Thyroid gland (tissue), 4 donors: Measurements from ENCODE around the gene MAP3K5. TPM values are rescaled to one million over a fixed set of nuclear protein-coding genes. Genes with fewer than 3 reads are reported as not detected.
A peak's percentile ranks its signal among the peaks of the same experiment; 100 is the strongest.

ENCODE experiments used
- DNase-seq, 2 donors: peaks; one replicate each; pipeline ENCODE4 v3.0.0-alpha.2; 2019
- H3K27ac ChIP-seq, 3 donors: fragments of 200-600 bp; sonication (generic); 1 replicate in 2 of 3; 2 replicates in 1 of 3; pipeline ENCODE4 v1.5.1; 2016 to 2019; ENCODE audit warnings: mild to moderate bottlenecking in 1 of 3, moderate library complexity in 1 of 3
- H3K27me3 ChIP-seq: fragments of 200-600 bp; sonication (generic); one replicate; pipeline ENCODE4 v1.5.1; 2019
- H3K36me3 ChIP-seq, 2 donors: fragments of 200-600 bp; sonication (generic); one replicate each; pipeline ENCODE4 v1.5.1; 2016 to 2019
- H3K4me1 ChIP-seq, 2 donors: fragments of 200-600 bp; sonication (generic); one replicate each; pipeline ENCODE4 v1.5.1; 2017 to 2019
- H3K4me3 ChIP-seq, 3 donors: fragments of 200-600 bp; sonication (generic); replicated peaks in 1 of 3; 1 replicate in 2 of 3; 2 replicates in 1 of 3; pipeline ENCODE4 v1.5.1; 2016; ENCODE audit warnings: mild to moderate bottlenecking in 1 of 3
- H3K9me3 ChIP-seq: fragments of 200-600 bp; sonication (generic); one replicate; pipeline ENCODE4 v1.5.1; 2017
- POLR2A ChIP-seq, 2 donors: fragments of 450-650 bp; IDR thresholded peaks; one replicate each; pipeline ENCODE4 v1.6.1; 2017; ENCODE audit warnings: antibody characterized with exemption in 2 of 2, mild to moderate bottlenecking in 2 of 2, moderate library complexity in 1 of 2
- WGBS, 2 donors: methylation state at CpG; one replicate each; pipeline ENCODE4 v1.1.5; 2017; 5-methylcytosine and 5-hydroxymethylcytosine counted together
- intact Hi-C: fragments of 100-400 bp; cut with DNase I; formaldehyde crosslinking; loops from one replicate; pipeline ENCODE4 v1.15.1; 2023
- total RNA-seq, 4 donors: library from RNA; depleted of rRNA; stranded (reverse); fragments of >200 nt; gene quantifications; one replicate each; pipeline ENCODE4 v1.2.3, GENCODE V29; 2016
- TF ChIP-seq, protein P1 (sequence below), 6 experiments: fragments of 200-600 bp in 3 of 6; fragments of 450-650 bp in 3 of 6; sonication (generic) in 3 of 6; IDR thresholded peaks; one replicate each; pipeline ENCODE4 v1.5.1; 2016 to 2019; ENCODE audit warnings: antibody characterized with exemption in 6 of 6, mild to moderate bottlenecking in 2 of 6, inconsistent platforms in 1 of 6, moderate library complexity in 1 of 6

Gene MAP3K5
- total RNA-seq, 4 donors from 2014 or later: 28.1 to 68.0 (median 46.5) TPM

DNA sequence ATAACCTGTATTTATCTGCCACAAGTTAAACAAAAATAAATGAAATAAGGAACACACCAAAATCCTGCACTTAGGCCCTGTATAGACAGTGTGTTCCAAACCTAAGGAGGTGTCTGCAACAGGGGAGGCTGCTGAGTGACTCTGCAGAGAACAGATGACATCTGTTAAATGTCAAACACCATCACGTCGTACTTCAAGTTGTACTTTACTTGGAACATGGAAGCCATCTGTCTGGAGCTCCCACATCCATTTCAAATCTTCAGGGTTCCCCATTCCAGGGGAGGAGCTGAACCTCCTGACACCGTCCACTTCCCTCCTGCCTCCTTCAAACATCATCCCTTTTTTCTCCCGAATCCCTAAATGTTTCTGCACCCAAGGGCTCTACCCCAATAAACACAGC is 240.2 kb downstream of the MAP3K5 start:
- no peak for DNase-seq
- 81 to 88% methylated on average over 4 of the region's 4 CpGs for WGBS, 2 donors

DNA sequence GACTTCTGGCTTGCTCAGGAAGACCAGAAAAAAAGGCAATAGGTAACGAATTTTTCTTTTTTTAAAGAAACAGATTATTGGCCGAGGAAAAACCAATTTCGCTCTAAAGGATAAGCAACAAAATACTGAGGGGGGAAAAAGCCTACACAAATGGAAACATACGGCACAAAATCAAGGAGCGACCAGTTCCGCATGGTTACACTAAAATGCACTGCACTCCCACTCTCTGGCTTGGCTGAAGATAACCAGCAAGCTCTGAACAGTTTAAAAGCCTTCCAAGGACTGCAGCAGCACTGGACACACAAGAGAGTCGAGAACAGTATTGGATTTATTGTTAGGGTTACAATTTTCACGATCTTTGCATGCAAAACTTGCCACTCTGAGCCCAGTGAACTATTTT is 241.2 kb downstream of the MAP3K5 start:
- Histone ChIP-seq H3K4me1 (peaks cover 0 to 13% of the 10 kb centered on the region in 2 donors), H3K27me3 (no peaks in the 10 kb centered on the region), H3K9me3 (no peaks in the 10 kb centered on the region), H3K4me3 (peak overlapping the region; percentile 32 to 90 (median 74)), H3K36me3 (no peaks in the 10 kb centered on the region), H3K27ac (peak overlapping the region; percentile 52 to 85 (median 83))
- TF ChIP-seq POLR2A (IDR thresholded peaks at IDR 0.05): no peak
- TF ChIP-seq, protein P1, sequence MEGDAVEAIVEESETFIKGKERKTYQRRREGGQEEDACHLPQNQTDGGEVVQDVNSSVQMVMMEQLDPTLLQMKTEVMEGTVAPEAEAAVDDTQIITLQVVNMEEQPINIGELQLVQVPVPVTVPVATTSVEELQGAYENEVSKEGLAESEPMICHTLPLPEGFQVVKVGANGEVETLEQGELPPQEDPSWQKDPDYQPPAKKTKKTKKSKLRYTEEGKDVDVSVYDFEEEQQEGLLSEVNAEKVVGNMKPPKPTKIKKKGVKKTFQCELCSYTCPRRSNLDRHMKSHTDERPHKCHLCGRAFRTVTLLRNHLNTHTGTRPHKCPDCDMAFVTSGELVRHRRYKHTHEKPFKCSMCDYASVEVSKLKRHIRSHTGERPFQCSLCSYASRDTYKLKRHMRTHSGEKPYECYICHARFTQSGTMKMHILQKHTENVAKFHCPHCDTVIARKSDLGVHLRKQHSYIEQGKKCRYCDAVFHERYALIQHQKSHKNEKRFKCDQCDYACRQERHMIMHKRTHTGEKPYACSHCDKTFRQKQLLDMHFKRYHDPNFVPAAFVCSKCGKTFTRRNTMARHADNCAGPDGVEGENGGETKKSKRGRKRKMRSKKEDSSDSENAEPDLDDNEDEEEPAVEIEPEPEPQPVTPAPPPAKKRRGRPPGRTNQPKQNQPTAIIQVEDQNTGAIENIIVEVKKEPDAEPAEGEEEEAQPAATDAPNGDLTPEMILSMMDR (IDR thresholded peaks at IDR 0.05): no peak
- intact Hi-C loops: no loop called here
- DNase-seq: peak; percentile 46 to 47
- WGBS, 2 donors: 22 to 26% methylated on average over 8 of the region's 8 CpGs

More for the DNA sequence above, 240.2 kb downstream of the MAP3K5 start:
- Histone ChIP-seq H3K9me3 (no peaks in the 10 kb centered on the region), H3K36me3 (peaks cover 0 to under 1% of the 10 kb centered on the region in 2 donors), H3K4me3 (no peak overlapping the region), H3K4me1 (peaks cover 0 to 13% of the 10 kb centered on the region in 2 donors), H3K27me3 (no peaks in the 10 kb centered on the region), H3K27ac (peak overlapping the region in 1 of 3 donors; percentile 3)
- no peak for TF ChIP-seq POLR2A (IDR thresholded peaks at IDR 0.05)
- TF ChIP-seq, protein P1 (IDR thresholded peaks at IDR 0.05): no peak
- intact Hi-C loops: no loop called here

DNA sequence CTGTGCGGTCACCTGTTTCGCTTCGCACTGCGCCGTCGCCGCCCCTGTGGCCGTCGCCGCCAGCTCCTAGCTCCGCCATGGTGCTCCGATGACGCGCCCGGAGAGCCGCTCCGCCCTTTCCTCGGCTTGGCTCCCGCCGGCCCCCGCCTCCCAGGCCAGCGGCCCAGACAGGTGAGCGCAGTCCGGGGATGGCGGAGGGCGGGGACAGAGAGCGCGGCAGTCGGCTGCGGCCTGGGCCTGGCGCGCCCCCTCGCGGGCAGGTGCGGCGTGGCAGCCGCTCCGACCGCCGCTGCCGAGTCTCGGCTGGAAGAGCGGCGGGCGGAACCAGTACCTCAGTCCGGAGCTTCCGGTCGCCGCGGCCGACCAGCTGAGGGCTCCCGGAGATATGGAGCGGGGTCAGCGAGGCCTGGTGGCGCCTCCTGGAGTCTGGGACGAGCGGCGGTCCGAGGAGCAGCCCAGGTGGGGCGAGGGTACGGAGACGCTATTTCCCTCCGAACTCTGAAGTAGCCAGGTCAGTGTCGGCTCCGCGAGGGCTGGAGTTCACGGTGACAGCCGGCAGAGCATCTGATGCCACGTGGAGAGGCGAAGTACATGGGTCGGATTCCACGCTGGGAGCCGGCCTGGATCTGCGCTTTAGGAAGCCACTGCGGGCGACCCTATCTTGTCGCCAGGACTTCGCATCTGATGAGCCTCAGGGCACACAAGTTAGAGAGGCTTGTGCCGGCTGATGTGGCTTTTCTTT is 241.8 kb downstream of the MAP3K5 start, which contains the start of gene MAP7:
Gene MAP7, minus strand, starts transcription at position 93 of the 742 bp plus-strand sequence. Its CDS starts 14 bp downstream, at position 79.
- intact Hi-C loops: no loop called here
- H3K4me3 ChIP-seq: peak within 1 kb of the TSS; percentile 74 to 90 (median 81)
- no peaks in the 10 kb centered on the region for H3K27me3 ChIP-seq
- H3K36me3 ChIP-seq: no peaks in the 10 kb centered on the region
- TF ChIP-seq, protein P1 (IDR thresholded peaks at IDR 0.05): peak; percentile 44 to 100 (median 98)
- TF ChIP-seq POLR2A (IDR thresholded peaks at IDR 0.05): peak; percentile 55 to 92
- H3K9me3 ChIP-seq: no peaks in the 10 kb centered on the region
- DNase-seq: peak; percentile 94 to 95
- peaks cover 0 to 13% of the 10 kb centered on the region in 2 donors for H3K4me1 ChIP-seq
- peak within 1 kb of the TSS; percentile 78 to 85 (median 83) for H3K27ac ChIP-seq
- WGBS, 2 donors: 1 to 2% methylated on average over 35 to 36 of the region's 79 CpGs

DNA sequence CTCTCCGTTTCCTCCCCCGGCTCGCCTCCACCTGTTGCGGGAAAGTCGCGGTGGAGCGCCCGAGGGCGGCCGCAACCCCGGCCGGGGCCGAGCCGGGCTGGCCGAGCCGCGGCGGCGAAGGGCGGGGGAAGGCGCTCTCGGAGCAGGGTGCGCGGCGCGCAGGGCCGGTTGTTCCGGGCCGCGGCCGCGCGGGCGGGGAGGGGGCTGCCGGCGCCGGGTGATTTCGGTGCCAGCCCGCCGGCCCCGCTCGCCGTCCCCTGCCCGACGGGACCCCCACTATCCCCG is 242.3 kb downstream of the MAP3K5 start:
- 10% methylated on average over 2 of the region's 46 CpGs; no CpG with 5 or more reads in 1 of the 2 donors for WGBS, 2 donors

More for the DNA sequence above, 242.3 kb downstream of the MAP3K5 start:
- H3K9me3 ChIP-seq: no peaks in the 10 kb centered on the region
- H3K4me1 ChIP-seq: peaks cover 0 to 13% of the 10 kb centered on the region in 2 donors
- H3K27ac ChIP-seq: peak overlapping the region; percentile 78 to 85 (median 83)
- peak overlapping the region; percentile 74 to 90 (median 81) for H3K4me3 ChIP-seq
- H3K27me3 ChIP-seq: no peaks in the 10 kb centered on the region
- H3K36me3 ChIP-seq: no peaks in the 10 kb centered on the region
- no peak for DNase-seq
- TF ChIP-seq, protein P1 (IDR thresholded peaks at IDR 0.05): no peak
- no peak for TF ChIP-seq POLR2A (IDR thresholded peaks at IDR 0.05)
- intact Hi-C loops: no loop called here
